WTC11 (cell line): ENCODE measurements around the gene FAH. TPM values are rescaled to one million over a fixed set of nuclear protein-coding genes. Genes with fewer than 3 reads are reported as not detected.

ENCODE experiments used
- ATAC-seq: fragments of 200-7000 bp; cut with Tn5 transposase; 2 replicates; pipeline ENCODE4 v1.10.0; 2021; ENCODE audit warnings: mild to moderate bottlenecking, moderate library complexity
- CTCF ChIA-PET: fragments of 300-600 bp; sonication (Branson Sonifier 250); formaldehyde crosslinking; loops from one replicate; lab custom pipeline; 2021; ENCODE audit warnings: antibody characterized with exemption; lab: Charles Lee
- POLR2A ChIA-PET: fragments of 350-600 bp; sonication (Branson Sonifier 250); formaldehyde crosslinking; loops from one replicate; lab custom pipeline; 2021; ENCODE audit warnings: antibody characterized with exemption; lab: Charles Lee
- DNase-seq: peaks from one replicate; pipeline ENCODE4 v3.0.0; 2021; ENCODE audit warnings: low spot score
- H3K27ac Mint-ChIP-seq: 2 replicates; pipeline ENCODE4 v1.8.0; 2021; ENCODE audit warnings: mixed read lengths
- H3K27me3 Mint-ChIP-seq: 2 replicates; pipeline ENCODE4 v1.8.0; 2021; ENCODE audit warnings: low read depth, mild to moderate bottlenecking, moderate library complexity, mixed read lengths
- H3K36me3 Mint-ChIP-seq: 2 replicates; pipeline ENCODE4 v1.8.0; 2021; ENCODE audit warnings: mixed read lengths
- H3K4me1 Mint-ChIP-seq: 2 replicates; pipeline ENCODE4 v1.8.0; 2022; ENCODE audit warnings: mixed read lengths
- H3K4me3 Mint-ChIP-seq: 2 replicates; pipeline ENCODE4 v1.8.0; 2021; ENCODE audit warnings: mild to moderate bottlenecking, moderate library complexity, mixed read lengths
- H3K9me3 Mint-ChIP-seq: 2 replicates; pipeline ENCODE4 v1.8.0; 2021; ENCODE audit warnings: mixed read lengths
- ELF4 ChIP-seq: sonication (generic); formaldehyde crosslinking; IDR thresholded peaks from 2 replicates; pipeline ENCODE4 v1.8.1; 2022; ENCODE audit warnings: low read depth, mild to moderate bottlenecking, moderate library complexity, missing genetic modification reagents
- HMGA2 ChIP-seq: fragments of 250-450 bp; sonication (Bioruptor Pico); IDR thresholded peaks from 2 replicates; pipeline ENCODE4 v1.4.0; 2021; ENCODE audit warnings: mild to moderate bottlenecking, moderate library complexity
- RELA ChIP-seq: sonication (generic); formaldehyde crosslinking; IDR thresholded peaks from 2 replicates; pipeline ENCODE4 v1.8.1; 2022; ENCODE audit warnings: missing genetic modification reagents, mild to moderate bottlenecking, borderline replicate concordance
- TCF7 ChIP-seq: sonication (generic); formaldehyde crosslinking; IDR thresholded peaks from 2 replicates; pipeline ENCODE4 v1.8.0; 2022; ENCODE audit warnings: mild to moderate bottlenecking, low read depth, missing genetic modification reagents, moderate library complexity
- TP53 ChIP-seq: sonication (generic); formaldehyde crosslinking; IDR thresholded peaks from 2 replicates; pipeline ENCODE4 v1.8.1; 2023; ENCODE audit warnings: mild to moderate bottlenecking, missing genetic modification reagents
- ZNF232 ChIP-seq: sonication (generic); formaldehyde crosslinking; IDR thresholded peaks from 2 replicates; pipeline ENCODE4 v1.8.0; 2022; ENCODE audit warnings: mild to moderate bottlenecking, missing genetic modification reagents
- total RNA-seq: library from RNA; stranded (reverse); gene quantifications from 3 replicates; pipeline ENCODE4 v1.2.3, GENCODE V29; 2021
- TF ChIP-seq, protein P1 (sequence below): fragments of 250-450 bp; sonication (Bioruptor Pico); IDR thresholded peaks from 2 replicates; pipeline ENCODE4 v1.9.0; 2021; ENCODE audit warnings: mild to moderate bottlenecking, borderline replicate concordance
- TF ChIP-seq, protein P2 (sequence below): fragments of 250-450 bp; sonication (Bioruptor Pico); IDR thresholded peaks from 2 replicates; pipeline ENCODE4 v1.9.0; 2021; ENCODE audit warnings: mild to moderate bottlenecking
- TF ChIP-seq, protein P3 (sequence below): sonication (generic); formaldehyde crosslinking; IDR thresholded peaks from 2 replicates; pipeline ENCODE4 v1.8.1; 2022; ENCODE audit warnings: low read depth, missing genetic modification reagents, borderline replicate concordance
- TF ChIP-seq, protein P4 (sequence below): fragments of 250-450 bp; sonication (Bioruptor Pico); IDR thresholded peaks from 2 replicates; pipeline ENCODE4 v1.9.0; 2021; ENCODE audit warnings: moderate library complexity, mild to moderate bottlenecking, inconsistent platforms, borderline replicate concordance
- TF ChIP-seq, protein P5 (sequence below): sonication (generic); formaldehyde crosslinking; IDR thresholded peaks from 2 replicates; pipeline ENCODE4 v1.8.0; 2023; ENCODE audit warnings: mild to moderate bottlenecking, missing genetic modification reagents

FAH gene
- total RNA-seq, 1 experiment from 2014 or later: 22.8 TPM

DNA sequence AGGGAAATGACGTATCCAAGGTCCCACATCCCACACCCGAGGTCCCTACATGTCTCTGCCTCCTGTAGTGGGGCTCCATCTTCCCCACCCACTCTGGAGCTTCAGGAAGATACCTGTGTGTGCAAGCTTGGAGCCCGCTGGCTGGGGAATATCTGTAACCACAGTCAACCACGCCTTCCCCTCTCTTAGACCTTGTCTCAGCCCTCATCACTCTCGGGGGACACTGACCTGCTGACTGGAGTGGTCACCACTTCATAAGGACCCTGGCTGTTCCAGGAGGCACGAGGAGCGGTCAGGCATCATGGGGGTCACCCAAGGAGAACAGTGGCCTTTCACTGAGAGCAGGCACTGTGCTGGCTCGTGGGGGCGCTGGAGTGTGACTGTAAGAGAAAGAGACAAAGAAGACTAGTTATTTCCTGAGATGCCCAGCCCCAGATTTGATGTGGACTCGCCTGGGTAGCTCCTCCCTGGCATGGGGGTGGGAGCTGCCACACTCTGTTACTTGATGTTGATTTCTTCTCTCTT lies 50.6 kb downstream of the FAH start (continued):
- TF ChIP-seq ZNF232 (CRISPR knock-in tag): no peak
- TF ChIP-seq HMGA2 (CRISPR knock-in tag): no peak
- TF ChIP-seq, protein P1, sequence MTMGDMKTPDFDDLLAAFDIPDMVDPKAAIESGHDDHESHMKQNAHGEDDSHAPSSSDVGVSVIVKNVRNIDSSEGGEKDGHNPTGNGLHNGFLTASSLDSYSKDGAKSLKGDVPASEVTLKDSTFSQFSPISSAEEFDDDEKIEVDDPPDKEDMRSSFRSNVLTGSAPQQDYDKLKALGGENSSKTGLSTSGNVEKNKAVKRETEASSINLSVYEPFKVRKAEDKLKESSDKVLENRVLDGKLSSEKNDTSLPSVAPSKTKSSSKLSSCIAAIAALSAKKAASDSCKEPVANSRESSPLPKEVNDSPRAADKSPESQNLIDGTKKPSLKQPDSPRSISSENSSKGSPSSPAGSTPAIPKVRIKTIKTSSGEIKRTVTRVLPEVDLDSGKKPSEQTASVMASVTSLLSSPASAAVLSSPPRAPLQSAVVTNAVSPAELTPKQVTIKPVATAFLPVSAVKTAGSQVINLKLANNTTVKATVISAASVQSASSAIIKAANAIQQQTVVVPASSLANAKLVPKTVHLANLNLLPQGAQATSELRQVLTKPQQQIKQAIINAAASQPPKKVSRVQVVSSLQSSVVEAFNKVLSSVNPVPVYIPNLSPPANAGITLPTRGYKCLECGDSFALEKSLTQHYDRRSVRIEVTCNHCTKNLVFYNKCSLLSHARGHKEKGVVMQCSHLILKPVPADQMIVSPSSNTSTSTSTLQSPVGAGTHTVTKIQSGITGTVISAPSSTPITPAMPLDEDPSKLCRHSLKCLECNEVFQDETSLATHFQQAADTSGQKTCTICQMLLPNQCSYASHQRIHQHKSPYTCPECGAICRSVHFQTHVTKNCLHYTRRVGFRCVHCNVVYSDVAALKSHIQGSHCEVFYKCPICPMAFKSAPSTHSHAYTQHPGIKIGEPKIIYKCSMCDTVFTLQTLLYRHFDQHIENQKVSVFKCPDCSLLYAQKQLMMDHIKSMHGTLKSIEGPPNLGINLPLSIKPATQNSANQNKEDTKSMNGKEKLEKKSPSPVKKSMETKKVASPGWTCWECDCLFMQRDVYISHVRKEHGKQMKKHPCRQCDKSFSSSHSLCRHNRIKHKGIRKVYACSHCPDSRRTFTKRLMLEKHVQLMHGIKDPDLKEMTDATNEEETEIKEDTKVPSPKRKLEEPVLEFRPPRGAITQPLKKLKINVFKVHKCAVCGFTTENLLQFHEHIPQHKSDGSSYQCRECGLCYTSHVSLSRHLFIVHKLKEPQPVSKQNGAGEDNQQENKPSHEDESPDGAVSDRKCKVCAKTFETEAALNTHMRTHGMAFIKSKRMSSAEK (CRISPR knock-in tag): no peak
- TF ChIP-seq, protein P2, sequence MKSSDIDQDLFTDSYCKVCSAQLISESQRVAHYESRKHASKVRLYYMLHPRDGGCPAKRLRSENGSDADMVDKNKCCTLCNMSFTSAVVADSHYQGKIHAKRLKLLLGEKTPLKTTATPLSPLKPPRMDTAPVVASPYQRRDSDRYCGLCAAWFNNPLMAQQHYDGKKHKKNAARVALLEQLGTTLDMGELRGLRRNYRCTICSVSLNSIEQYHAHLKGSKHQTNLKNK (CRISPR knock-in tag): no peak
- TF ChIP-seq ELF4 (CRISPR knock-in tag): no peak
- TF ChIP-seq, protein P3, sequence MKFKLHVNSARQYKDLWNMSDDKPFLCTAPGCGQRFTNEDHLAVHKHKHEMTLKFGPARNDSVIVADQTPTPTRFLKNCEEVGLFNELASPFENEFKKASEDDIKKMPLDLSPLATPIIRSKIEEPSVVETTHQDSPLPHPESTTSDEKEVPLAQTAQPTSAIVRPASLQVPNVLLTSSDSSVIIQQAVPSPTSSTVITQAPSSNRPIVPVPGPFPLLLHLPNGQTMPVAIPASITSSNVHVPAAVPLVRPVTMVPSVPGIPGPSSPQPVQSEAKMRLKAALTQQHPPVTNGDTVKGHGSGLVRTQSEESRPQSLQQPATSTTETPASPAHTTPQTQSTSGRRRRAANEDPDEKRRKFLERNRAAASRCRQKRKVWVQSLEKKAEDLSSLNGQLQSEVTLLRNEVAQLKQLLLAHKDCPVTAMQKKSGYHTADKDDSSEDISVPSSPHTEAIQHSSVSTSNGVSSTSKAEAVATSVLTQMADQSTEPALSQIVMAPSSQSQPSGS (CRISPR knock-in tag): no peak
- TF ChIP-seq, protein P4, sequence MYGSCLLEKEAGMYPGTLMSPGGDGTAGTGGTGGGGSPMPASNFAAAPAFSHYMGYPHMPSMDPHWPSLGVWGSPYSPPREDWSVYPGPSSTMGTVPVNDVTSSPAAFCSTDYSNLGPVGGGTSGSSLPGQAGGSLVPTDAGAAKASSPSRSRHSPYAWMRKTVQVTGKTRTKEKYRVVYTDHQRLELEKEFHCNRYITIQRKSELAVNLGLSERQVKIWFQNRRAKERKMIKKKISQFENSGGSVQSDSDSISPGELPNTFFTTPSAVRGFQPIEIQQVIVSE (CRISPR knock-in tag): no peak
- TF ChIP-seq RELA (CRISPR knock-in tag): no peak

DNA sequence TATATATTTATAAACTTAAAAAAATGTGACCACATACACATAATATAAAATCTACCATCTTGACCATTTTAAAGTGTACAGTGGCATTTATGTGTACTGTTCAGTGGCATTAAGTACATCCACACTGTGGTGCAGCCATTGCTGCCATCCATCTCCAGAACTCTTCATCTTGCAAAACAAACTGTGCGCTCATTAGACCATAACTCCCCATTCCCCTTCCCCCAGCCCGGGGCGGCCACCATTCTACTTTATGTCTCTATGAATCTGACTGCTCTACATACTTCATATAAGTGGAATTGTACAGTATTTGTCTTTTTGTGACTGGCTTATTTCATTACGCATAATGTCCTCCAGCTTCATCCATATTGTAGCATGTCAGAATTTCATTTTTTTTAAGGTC lies 51.4 kb downstream of the FAH start:
- POLR2A ChIA-PET: no interaction called here

More for the DNA sequence above, 51.4 kb downstream of the FAH start:
- DNase-seq: no peak
- H3K4me3 Mint-ChIP-seq: no peak overlapping the region
- peaks cover 24% of the 10 kb centered on the region for H3K4me1 Mint-ChIP-seq
- no peak overlapping the region for H3K27ac Mint-ChIP-seq
- no peaks in the 10 kb centered on the region for H3K36me3 Mint-ChIP-seq
- TF ChIP-seq TP53 (no peak), TCF7 (no peak)
- TF ChIP-seq, protein P1 (CRISPR knock-in tag): no peak
- TF ChIP-seq, protein P5, sequence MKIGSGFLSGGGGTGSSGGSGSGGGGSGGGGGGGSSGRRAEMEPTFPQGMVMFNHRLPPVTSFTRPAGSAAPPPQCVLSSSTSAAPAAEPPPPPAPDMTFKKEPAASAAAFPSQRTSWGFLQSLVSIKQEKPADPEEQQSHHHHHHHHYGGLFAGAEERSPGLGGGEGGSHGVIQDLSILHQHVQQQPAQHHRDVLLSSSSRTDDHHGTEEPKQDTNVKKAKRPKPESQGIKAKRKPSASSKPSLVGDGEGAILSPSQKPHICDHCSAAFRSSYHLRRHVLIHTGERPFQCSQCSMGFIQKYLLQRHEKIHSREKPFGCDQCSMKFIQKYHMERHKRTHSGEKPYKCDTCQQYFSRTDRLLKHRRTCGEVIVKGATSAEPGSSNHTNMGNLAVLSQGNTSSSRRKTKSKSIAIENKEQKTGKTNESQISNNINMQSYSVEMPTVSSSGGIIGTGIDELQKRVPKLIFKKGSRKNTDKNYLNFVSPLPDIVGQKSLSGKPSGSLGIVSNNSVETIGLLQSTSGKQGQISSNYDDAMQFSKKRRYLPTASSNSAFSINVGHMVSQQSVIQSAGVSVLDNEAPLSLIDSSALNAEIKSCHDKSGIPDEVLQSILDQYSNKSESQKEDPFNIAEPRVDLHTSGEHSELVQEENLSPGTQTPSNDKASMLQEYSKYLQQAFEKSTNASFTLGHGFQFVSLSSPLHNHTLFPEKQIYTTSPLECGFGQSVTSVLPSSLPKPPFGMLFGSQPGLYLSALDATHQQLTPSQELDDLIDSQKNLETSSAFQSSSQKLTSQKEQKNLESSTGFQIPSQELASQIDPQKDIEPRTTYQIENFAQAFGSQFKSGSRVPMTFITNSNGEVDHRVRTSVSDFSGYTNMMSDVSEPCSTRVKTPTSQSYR: no peak
- TF ChIP-seq, all 79 proteins: peak for 0
- Mint-ChIP-seq H3K9me3 (no peaks in the 10 kb centered on the region), H3K27me3 (no peaks in the 10 kb centered on the region; the same call in 1 of the 2 replicates)
- no peak for ATAC-seq
- CTCF ChIA-PET: interaction anchor here (0.7 to 1.5 kb wide), 2 partner anchors 51 to 106 kb away, joined by 3 to 5 read pairs; partner anchors contain the start of gene FAH
